Gastroesophageal sphincter (tissue), 4 donors: ENCODE measurements around the gene CBX8. TPM values are rescaled to one million over a fixed set of nuclear protein-coding genes. Genes with fewer than 3 reads are reported as not detected.

Experiments used
- ATAC-seq: fragments of 150-250 bp; one replicate; pipeline ENCODE4 v1.9.1; 2016; ENCODE audit warnings: mild to moderate bottlenecking, moderate library complexity
- H3K27ac ChIP-seq, 4 donors: fragments of 200-600 bp; sonication (generic) in 3 of 4; 1 replicate in 3 of 4; 2 replicates in 1 of 4; pipeline ENCODE4 v1.5.1; 2016 to 2019
- H3K27me3 ChIP-seq: fragments of 200-600 bp; sonication (generic); one replicate; pipeline ENCODE4 v1.5.1; 2019
- H3K36me3 ChIP-seq, 2 donors: fragments of 200-600 bp; sonication (generic); one replicate each; pipeline ENCODE4 v1.5.1; 2019; ENCODE audit warnings: control low read depth in 1 of 2
- H3K4me1 ChIP-seq, 3 donors: fragments of 200-600 bp; sonication (generic); 1 replicate in 2 of 3; 2 replicates in 1 of 3; pipeline ENCODE4 v1.5.1; 2016 to 2019; ENCODE audit warnings: control low read depth in 2 of 3
- H3K4me3 ChIP-seq, 2 donors: fragments of 200-600 bp; sonication (generic); one replicate each; pipeline ENCODE4 v1.5.1; 2019; ENCODE audit warnings: mild to moderate bottlenecking in 1 of 2, moderate library complexity in 1 of 2
- H3K9me3 ChIP-seq, 3 donors: fragments of 200-600 bp; sonication (generic); one replicate each; pipeline ENCODE4 v1.5.1; 2017 to 2019; ENCODE audit warnings: control low read depth in 2 of 3
- EP300 ChIP-seq: sonication (generic); formaldehyde crosslinking; IDR thresholded peaks from one replicate; pipeline ENCODE4 v1.6.1; 2017; ENCODE audit warnings: antibody characterized with exemption, mild to moderate bottlenecking
- POLR2A ChIP-seq, 2 donors: fragments of 450-650 bp; IDR thresholded peaks; one replicate each; pipeline ENCODE4 v1.6.1; 2017; ENCODE audit warnings: antibody characterized with exemption in 2 of 2, mild to moderate bottlenecking in 2 of 2, moderate library complexity in 1 of 2
- POLR2AphosphoS5 ChIP-seq: sonication (generic); formaldehyde crosslinking; IDR thresholded peaks from one replicate; pipeline ENCODE4 v1.6.1; 2017; ENCODE audit warnings: antibody characterized with exemption
- WGBS, 2 donors: methylation state at CpG; one replicate each; pipeline ENCODE4 v1.1.5; 2018; ENCODE audit warnings: low coverage in 1 of 2; 5-methylcytosine and 5-hydroxymethylcytosine counted together
- total RNA-seq, 4 donors: library from RNA; depleted of rRNA; stranded (reverse); fragments of >200 nt; gene quantifications; one replicate each; pipeline ENCODE4 v1.1.0, GENCODE V29; 2016
- TF ChIP-seq, protein P1 (sequence below), 4 experiments: fragments of 200-600 bp in 2 of 4; fragments of 450-650 bp in 2 of 4; sonication (generic) in 1 of 4; IDR thresholded peaks; one replicate each; pipeline ENCODE4 v1.5.1; 2017 to 2019; ENCODE audit warnings: antibody characterized with exemption in 4 of 4, mild to moderate bottlenecking in 2 of 4, moderate library complexity in 2 of 4

The CBX8 gene
- total RNA-seq, 4 donors from 2014 or later: 0.40 to 10.6 (median 3.9) TPM

DNA sequence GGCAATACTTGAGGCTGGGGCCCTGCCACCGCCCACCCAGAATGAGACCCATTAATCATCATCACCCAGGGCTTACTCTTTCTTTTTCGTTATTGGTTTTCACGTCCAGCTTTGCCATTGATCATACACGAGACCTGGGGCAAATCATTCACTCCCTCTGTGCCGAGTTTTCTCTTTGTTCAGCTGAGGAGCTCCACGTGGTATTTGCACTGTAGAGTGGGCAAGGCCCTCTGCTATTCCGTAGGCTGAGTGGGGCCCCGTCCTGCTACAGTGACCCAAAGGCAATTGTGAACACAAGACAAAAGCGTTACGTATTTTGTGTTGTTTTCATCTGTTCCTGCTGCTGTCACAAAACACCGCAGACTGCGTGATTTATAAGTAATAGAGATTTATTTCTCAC is 42.5 kb downstream of the CBX8 start:
- no peak for ATAC-seq
- Histone ChIP-seq H3K9me3 (no peaks in the 10 kb centered on the region), H3K36me3 (no peaks in the 10 kb centered on the region), H3K4me1 (no peaks in the 10 kb centered on the region), H3K27me3 (peaks cover 83% of the 10 kb centered on the region), H3K4me3 (no peak overlapping the region), H3K27ac (no peak overlapping the region)
- TF ChIP-seq EP300 (no peak), POLR2A (IDR thresholded peaks at IDR 0.05) (no peak), POLR2AphosphoS5 (no peak)
- TF ChIP-seq, protein P1, sequence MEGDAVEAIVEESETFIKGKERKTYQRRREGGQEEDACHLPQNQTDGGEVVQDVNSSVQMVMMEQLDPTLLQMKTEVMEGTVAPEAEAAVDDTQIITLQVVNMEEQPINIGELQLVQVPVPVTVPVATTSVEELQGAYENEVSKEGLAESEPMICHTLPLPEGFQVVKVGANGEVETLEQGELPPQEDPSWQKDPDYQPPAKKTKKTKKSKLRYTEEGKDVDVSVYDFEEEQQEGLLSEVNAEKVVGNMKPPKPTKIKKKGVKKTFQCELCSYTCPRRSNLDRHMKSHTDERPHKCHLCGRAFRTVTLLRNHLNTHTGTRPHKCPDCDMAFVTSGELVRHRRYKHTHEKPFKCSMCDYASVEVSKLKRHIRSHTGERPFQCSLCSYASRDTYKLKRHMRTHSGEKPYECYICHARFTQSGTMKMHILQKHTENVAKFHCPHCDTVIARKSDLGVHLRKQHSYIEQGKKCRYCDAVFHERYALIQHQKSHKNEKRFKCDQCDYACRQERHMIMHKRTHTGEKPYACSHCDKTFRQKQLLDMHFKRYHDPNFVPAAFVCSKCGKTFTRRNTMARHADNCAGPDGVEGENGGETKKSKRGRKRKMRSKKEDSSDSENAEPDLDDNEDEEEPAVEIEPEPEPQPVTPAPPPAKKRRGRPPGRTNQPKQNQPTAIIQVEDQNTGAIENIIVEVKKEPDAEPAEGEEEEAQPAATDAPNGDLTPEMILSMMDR (IDR thresholded peaks at IDR 0.05): no peak
- 72 to 76% methylated on average over 10 to 11 of the region's 12 CpGs for WGBS, 2 donors

DNA sequence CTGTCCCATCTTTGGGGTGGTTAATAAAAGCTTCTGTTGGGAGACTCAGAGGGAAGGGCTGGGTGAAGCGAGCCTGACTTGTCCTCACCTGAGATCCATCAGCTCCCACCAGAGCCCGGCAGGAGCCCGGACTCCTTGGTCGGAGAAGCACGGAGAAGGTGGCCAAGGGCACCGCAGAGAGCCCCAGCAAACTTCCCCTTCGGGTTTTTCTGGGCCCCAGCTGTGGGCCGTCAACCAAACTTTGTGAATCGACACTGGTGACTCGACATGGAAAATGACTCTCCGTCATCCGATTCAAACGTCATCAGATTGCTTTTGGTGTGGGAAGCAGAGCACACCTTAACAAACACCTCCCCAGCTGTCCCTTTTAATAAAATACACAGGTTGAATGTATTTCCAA is 44.7 kb downstream of the CBX8 start:
- ATAC-seq: no peak
- Histone ChIP-seq H3K4me1 (peaks cover 0 to 13% (median 3%) of the 10 kb centered on the region in 3 donors), H3K36me3 (no peaks in the 10 kb centered on the region), H3K27ac (no peak overlapping the region), H3K9me3 (no peaks in the 10 kb centered on the region), H3K4me3 (no peak overlapping the region), H3K27me3 (peaks cover 96% of the 10 kb centered on the region)
- TF ChIP-seq, protein P1 (IDR thresholded peaks at IDR 0.05): no peak
- no peak for TF ChIP-seq POLR2AphosphoS5
- WGBS, 2 donors: 50 to 73% methylated on average over 6 to 13 of the region's 13 CpGs

DNA sequence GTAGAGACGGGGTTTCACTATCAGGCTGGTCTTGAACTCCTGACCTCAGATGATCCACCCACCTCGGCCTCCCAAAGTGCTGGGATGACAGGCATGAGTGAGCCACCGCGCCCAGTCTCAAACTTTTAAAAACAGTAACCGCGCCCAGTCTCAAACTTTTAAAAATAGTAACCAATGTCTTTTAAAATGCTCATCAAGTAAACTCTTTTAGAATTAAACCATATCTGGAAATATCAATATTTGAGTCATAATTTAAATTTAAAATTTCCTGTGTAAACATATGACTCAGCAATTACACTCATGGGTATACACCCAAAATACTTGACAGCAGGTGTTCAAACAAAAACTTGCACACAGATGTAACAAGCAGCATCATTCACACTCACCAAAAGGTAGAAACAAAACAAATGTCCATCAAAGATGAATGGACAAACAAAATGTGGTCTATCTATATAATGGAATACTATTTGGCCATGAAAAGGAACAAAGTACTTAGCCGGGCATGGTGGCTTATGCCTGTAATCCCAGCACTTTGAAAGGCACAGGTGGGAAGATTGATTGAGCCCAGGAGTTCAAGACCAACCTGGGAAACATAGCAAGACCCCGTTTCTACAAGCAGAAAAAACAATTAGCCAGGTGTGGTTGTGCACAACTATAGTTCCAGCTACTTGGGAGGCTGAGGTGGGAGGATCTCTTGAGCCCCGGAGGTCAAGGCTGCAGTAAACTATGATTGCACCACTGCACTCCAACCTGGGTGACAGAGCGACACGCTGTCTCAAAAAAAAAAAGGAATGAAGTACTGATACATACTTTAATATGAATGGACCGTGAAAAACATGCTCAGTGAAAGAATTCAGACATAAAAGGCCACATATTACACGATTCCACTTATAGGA is 46.0 kb downstream of the CBX8 start:
- TF ChIP-seq, protein P1 (IDR thresholded peaks at IDR 0.05): no peak
- TF ChIP-seq EP300 (no peak), POLR2AphosphoS5 (no peak), POLR2A (IDR thresholded peaks at IDR 0.05) (no peak)
- 78 to 86% methylated on average over 6 to 13 of the region's 13 CpGs for WGBS, 2 donors
- Histone ChIP-seq H3K27me3 (peaks cover 99% of the 10 kb centered on the region), H3K4me3 (no peak overlapping the region), H3K4me1 (peaks cover 0 to 17% (median 3%) of the 10 kb centered on the region in 3 donors), H3K36me3 (no peaks in the 10 kb centered on the region), H3K9me3 (no peaks in the 10 kb centered on the region), H3K27ac (no peak overlapping the region)
- ATAC-seq: no peak

DNA sequence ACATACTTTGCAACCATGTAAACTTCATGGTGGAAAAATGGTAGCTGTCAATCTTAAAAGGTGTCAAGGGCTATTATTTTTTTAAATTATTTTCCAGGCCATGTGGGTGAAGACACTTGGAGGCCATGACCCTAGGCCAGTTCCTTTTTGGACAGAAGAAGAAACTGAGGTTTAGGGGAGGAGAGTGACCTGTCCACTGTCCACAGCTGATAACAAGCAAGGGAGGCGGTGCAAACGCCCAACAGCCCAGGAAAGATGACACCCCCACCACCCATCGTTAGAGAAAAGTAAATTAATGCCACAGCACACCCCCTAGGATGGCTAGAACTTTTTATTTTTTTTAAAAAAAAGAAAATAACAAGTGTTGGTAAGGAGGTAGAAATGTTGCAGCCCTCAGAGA is 46.9 kb downstream of the CBX8 start:
- H3K27me3 ChIP-seq: peaks cover 98% of the 10 kb centered on the region
- WGBS, 2 donors: 40 to 72% methylated on average over 2 to 3 of the region's 3 CpGs

More for the DNA sequence above, 46.9 kb downstream of the CBX8 start:
- no peaks in the 10 kb centered on the region for H3K9me3 ChIP-seq
- peaks cover 0 to 17% (median 3%) of the 10 kb centered on the region in 3 donors for H3K4me1 ChIP-seq
- no peak for ATAC-seq
- no peak overlapping the region for H3K4me3 ChIP-seq
- TF ChIP-seq, protein P1 (IDR thresholded peaks at IDR 0.05): no peak
- TF ChIP-seq POLR2AphosphoS5 (no peak), POLR2A (IDR thresholded peaks at IDR 0.05) (no peak), EP300 (no peak)
- no peak overlapping the region for H3K27ac ChIP-seq
- no peaks in the 10 kb centered on the region for H3K36me3 ChIP-seq
